ENCODE measurements around the gene TMEM179B.
"Not testable (repeated sequence)": the region's sequence is repeated elsewhere in the genome, so short reads cannot be mapped to it uniquely, and the experiment has no call there.

The TMEM179B gene, protein sequence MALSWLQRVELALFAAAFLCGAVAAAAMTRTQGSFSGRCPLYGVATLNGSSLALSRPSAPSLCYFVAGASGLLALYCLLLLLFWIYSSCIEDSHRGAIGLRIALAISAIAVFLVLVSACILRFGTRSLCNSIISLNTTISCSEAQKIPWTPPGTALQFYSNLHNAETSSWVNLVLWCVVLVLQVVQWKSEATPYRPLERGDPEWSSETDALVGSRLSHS

DNA sequence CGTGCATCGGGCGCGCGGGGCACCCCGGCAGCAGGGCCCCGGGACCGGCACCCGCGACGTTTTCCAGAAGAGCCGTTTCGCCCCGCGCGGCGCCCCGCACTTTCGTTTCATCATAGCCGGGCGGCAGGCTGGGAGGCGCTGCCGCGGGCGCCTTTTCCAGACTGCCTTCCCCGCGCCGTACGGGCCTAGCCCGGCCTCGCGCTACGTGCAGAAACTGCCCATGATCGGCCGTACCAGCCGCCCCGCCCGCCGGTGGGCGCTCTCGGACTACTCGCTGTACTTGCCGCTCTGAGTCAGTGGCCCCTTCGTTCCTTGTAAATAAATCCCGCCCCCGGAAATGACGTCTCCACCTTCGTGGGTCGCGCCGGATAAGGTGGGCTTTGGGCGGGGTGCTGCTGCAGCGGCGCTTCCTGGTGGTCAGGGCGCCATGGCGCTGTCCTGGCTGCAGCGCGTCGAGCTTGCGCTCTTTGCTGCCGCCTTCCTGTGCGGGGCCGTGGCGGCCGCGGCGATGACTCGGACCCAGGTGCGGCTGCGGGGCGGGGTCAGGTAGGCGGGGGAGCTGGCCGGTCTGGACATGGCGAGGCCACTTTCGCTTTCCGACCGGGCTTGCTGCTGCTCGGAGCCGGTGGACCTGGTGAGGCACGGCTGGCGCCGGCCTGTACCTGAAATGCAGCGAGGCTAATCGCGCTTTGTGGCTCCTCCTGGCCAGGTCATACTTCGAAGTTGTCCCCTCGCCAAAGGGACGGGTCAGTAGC lies at the start of gene TMEM179B:
Gene TMEM179B, plus strand, starts transcription at position 398 of the 755 bp plus-strand sequence. Its CDS starts 30 bp downstream, at position 428.
- peak; percentile 65 to 95 (median 92) for DNase-seq

DNA sequence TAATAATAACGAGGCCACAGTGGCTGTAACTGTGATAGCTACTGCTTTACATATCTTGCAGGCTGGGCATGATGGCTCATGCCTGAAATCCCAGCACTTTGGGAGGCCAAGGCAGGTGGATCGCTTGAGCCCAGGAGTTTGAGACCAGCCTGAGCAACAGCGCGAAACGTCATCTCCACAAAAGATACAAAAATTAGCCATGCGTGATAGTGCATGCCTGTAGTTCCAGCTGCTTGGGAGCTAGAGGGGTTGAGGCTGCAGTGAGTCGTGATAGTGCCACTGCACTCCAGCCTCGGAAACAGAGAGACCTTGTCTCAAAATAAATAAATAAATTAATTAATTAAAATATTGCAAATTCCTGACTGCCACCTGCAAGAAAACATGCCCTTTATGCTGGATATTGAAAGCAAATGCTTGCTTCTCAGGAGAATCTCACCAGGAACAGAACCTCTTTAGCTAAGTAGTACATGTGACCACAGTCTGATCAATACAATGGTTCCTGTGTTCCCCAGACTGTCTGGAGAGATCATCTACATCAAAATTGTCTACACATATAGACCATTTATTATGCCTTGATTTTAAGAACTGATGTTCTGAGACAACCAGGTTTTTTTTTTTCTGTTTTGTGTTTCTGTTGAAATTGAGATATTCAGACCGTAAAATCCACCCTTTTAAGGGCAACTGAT lies 39.6 kb upstream of the TMEM179B start:
- no peak for DNase-seq

GRCh38 chr11:62749931-62750330 lies 37.3 kb upstream of the TMEM179B start:
- DNase-seq = not testable (repeated sequence)

- DNase-seq = no peak
Observed at GRCh38 chr11:62752177-62752785, 34.9 kb upstream of the TMEM179B start.

- DNase-seq = peak in 1 of 14 donors; percentile 35
Observed at GRCh38 chr11:62752994-62753735, 34.0 kb upstream of the TMEM179B start.

GRCh38 chr11:62753736-62754603 lies 33.2 kb upstream of the TMEM179B start, which contains the start of gene ZBTB3:
Gene ZBTB3 (minus strand): TSS chr11:62754160. CDS start chr11:62753664, 496 bp downstream.
- DNase-seq = peak; percentile 92 to 100 (median 98)

GRCh38 chr11:62755086-62755615 lies 32.1 kb upstream of the TMEM179B start:
- peak in 2 of 14 donors; percentile 8 to 11 for DNase-seq

GRCh38 chr11:62757846-62758788 lies 29.1 kb upstream of the TMEM179B start:
- no peak for DNase-seq

GRCh38 chr11:62760867-62761227 lies 26.4 kb upstream of the TMEM179B start:
- DNase-seq = not testable (repeated sequence)

DNA sequence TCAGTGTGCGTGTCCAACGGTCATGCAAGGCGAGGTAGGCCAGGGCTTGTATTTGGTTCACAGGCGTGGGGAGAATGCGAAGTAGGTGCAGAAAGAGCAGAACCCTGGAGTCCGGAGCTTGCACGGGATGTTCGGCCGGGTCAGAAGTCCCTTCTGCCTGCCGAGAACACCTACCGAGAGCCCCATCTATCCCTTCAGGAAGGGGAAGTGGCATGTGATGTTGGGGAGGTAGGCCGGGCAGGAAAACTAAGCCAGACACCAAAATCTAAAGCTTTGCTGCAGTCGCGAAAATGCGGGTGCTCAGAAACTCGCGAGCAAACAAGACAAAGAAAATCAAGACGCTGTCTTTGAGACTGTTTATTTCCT lies 16.4 kb upstream of the TMEM179B start:
- peak in 12 of 14 donors; percentile 17 to 89 (median 70) for DNase-seq

DNA sequence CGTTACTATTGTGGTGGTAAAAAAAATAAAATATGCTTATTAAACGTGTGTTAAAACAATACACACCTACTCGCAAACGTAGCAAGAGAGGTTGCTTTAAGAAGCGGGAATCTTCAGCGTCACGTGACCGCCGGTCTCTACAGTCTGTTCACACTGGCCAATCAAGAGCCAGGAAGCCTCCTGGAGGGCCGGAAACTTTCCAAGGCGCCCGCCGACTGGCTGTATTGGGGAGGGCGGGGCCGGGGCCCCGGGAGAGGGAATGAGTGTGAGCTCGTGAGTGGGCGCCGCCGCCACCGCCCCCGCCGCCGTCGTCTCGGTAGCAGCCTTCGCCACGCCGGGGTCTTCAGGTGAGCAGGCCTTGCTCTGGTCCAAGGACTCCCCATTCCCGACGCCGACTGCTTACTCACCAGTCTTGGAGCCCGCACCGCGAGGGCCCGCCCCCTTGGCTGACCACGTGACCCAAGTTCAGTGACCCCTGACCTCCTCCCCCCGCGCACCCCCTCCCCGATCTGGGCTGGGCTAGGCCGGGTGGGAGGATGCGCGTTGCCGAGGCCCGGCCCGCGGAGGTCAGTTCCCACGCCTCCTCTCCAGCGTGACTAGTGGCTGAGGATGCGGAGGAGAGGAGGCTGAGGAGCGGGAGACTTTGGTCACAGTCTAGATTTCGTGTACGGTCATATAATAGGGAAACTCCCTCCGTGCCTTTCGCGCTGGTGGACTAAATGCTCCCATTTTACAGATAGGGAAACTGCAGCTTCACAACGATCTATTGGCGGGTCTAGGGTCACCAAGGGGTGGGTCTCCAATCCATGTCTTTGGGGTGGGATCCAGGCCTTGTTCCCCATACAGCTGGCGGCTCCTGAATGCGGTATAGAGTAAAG lies 15.8 kb upstream of the TMEM179B start, which contains the start of gene TAF6L:
Gene TAF6L, plus strand, starts transcription at position 253 of the 878 bp plus-strand sequence. CDS start 4,388 bp downstream, outside the sequence.
- DNase-seq = peak; percentile 93 to 100 (median 99)

- no peak for DNase-seq
Observed at GRCh38 chr11:62774407-62774806, 12.8 kb upstream of the TMEM179B start.

GRCh38 chr11:62775646-62776045 lies 11.6 kb upstream of the TMEM179B start:
- DNase-seq = no peak

DNA sequence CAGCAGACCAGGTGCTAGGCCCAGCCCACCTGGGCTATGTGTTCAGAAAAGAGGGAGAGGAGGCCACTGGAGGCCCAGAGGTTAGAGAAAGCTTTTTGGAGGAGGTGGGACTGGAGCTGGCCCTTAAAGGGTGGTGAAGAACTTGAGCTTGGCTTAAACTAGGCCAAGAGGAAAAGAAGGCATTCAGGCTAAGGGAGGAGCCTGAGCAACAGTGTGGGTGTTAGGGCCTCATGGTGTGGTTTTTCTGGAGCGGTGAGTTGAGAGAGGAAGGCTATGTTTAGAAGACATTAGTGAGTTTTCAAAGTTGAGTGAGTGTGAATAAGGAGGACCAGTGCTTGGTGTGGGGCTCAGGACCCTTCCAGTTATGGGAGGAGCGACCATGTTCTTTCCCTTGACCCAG lies 9.8 kb upstream of the TMEM179B start:
- DNase-seq = no peak

DNA sequence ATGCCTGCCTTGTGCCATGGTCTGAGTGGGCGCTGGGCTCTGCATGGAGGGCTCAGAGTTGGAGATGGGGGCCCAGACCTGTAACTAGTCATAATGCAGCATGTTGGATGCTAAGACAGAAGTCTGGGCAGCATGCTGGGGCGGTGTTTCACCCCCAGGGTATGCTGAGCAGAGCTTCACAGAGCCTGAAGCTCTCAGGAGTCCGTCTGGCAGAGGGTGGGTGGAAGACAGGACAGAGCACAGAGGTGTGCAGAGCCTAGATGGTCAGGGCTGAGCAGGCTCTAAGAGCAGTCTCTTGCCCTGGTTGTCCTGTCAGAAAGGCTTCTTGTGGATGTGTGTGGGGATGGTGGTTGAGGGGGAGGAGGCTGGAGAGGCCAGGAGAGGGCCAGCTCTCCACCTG lies 8.8 kb upstream of the TMEM179B start:
- DNase-seq = no peak

- DNase-seq = no peak
Observed at GRCh38 chr11:62782753-62783152, 4.4 kb upstream of the TMEM179B start.

DNA sequence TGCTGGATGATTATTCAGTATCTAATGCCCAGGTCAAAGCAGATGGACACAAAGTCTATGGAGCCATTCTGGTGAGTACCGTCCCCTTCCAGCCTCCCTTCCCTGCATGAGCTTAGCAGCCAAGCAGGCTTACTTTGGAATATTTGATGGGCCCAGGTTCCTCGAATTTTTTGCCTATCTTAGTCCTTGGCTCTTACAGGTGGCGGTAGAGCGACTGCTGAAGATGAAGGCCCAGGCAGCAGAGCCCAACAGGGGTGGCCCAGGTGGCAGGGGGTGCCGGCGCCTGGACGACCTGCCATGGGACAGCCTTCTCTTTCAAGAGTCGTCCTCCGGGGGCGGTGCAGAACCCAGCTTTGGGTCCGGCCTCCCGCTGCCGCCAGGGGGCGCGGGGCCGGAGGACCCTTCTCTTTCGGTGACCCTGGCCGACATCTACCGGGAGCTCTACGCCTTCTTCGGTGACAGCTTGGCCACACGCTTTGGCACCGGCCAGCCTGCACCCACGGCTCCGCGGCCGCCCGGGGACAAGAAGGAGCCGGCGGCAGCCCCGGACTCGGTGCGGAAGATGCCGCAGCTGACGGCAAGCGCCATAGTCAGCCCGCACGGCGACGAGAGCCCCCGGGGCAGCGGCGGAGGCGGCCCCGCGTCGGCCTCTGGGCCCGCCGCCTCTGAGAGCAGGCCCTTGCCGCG lies 741 bp upstream of the TMEM179B start:
- peak; percentile 20 to 83 (median 66) for DNase-seq

DNA sequence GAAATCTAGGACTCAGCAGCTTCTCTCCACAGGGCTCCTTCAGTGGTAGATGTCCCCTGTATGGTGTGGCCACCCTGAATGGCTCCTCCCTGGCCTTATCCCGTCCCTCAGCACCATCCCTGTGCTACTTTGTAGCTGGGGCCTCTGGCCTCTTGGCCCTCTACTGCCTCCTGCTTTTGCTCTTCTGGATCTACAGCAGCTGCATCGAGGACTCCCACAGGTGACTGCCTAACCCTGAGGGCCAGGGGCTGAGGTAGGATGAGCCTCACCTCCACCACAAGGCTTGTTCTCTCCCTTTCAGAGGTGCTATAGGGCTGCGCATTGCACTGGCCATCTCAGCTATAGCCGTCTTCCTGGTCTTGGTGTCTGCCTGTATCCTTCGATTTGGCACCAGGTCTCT lies 1.8 kb downstream of the TMEM179B start:
- no peak for DNase-seq
